Skeletal muscle tissue (tissue), 4 donors: Measurements from ENCODE around the gene RALA. TPM values are rescaled to one million over a fixed set of nuclear protein-coding genes. Genes with fewer than 3 reads are reported as not detected.
A peak's percentile ranks its signal among the peaks of the same experiment; 100 is the strongest.

ENCODE experiments used
- H3K27ac ChIP-seq: one replicate; pipeline ENCODE4 v1.7.0; 2013; ENCODE audit warnings: mild to moderate bottlenecking, low read depth, low read length, inconsistent platforms
- H3K27me3 ChIP-seq, 3 donors: one replicate each; pipeline ENCODE4 v1.7.0; 2013; ENCODE audit warnings: low read length in 3 of 3; ENCODE audit not compliant: control insufficient read depth in 3 of 3, insufficient read depth in 3 of 3
- H3K36me3 ChIP-seq, 3 donors: one replicate each; pipeline ENCODE4 v1.7.0; 2013; ENCODE audit warnings: low read length in 3 of 3; ENCODE audit not compliant: control insufficient read depth in 3 of 3, insufficient read depth in 3 of 3
- H3K4me1 ChIP-seq, 3 donors: one replicate each; pipeline ENCODE4 v1.7.0; 2013; ENCODE audit warnings: low read length in 3 of 3, mild to moderate bottlenecking in 3 of 3; ENCODE audit not compliant: control insufficient read depth in 3 of 3, insufficient read depth in 3 of 3
- H3K4me3 ChIP-seq, 3 donors: one replicate each; pipeline ENCODE4 v1.7.0; 2013; ENCODE audit warnings: low read length in 3 of 3
- H3K9ac ChIP-seq, 3 donors: one replicate each; pipeline ENCODE4 v1.7.0; 2013; ENCODE audit warnings: low read length in 3 of 3, mild to moderate bottlenecking in 3 of 3, moderate library complexity in 2 of 3, low read depth in 1 of 3
- H3K9me3 ChIP-seq, 3 donors: one replicate each; pipeline ENCODE4 v1.7.0; 2013; ENCODE audit warnings: low read length in 3 of 3; ENCODE audit not compliant: control insufficient read depth in 3 of 3
- total RNA-seq: library from RNA; depleted of rRNA; stranded (reverse); fragments of >200 nt; gene quantifications from one replicate; pipeline ENCODE4 v1.2.3, GENCODE V29; 2014
- donor health status: Osteomylitis.

The RALA gene
- total RNA-seq, 1 donor from 2014 or later: 11.5 TPM

DNA sequence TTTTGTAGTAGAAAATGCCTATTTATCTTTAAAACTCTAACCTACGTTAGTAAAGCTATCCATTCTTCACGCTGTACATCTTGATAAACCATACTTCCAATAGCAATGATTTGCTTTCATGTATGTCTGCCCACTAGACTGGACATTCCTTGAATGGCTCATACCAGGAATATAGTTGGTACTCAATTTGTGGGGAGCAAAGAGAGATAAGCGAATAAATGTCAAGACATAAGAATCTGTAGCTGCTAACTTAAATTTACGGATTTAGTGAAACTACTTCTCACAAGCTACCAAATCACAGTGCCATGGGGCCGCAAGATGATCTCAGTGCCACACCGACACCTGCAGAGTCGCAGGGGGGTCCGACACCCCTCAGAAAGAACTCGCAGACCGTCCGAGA, 763 bp upstream of the RALA start:
- H3K9ac ChIP-seq: peak overlapping the region; percentile 89 to 95 (median 92)
- no peaks in the 10 kb centered on the region for H3K27me3 ChIP-seq
- H3K36me3 ChIP-seq: no peaks in the 10 kb centered on the region
- no peaks in the 10 kb centered on the region for H3K9me3 ChIP-seq
- peak overlapping the region; percentile 84 to 86 (median 85) for H3K4me3 ChIP-seq
- H3K4me1 ChIP-seq: peaks cover 25 to 30% (median 26%) of the 10 kb centered on the region in 3 donors
- H3K27ac ChIP-seq: peak overlapping the region; percentile 94

DNA sequence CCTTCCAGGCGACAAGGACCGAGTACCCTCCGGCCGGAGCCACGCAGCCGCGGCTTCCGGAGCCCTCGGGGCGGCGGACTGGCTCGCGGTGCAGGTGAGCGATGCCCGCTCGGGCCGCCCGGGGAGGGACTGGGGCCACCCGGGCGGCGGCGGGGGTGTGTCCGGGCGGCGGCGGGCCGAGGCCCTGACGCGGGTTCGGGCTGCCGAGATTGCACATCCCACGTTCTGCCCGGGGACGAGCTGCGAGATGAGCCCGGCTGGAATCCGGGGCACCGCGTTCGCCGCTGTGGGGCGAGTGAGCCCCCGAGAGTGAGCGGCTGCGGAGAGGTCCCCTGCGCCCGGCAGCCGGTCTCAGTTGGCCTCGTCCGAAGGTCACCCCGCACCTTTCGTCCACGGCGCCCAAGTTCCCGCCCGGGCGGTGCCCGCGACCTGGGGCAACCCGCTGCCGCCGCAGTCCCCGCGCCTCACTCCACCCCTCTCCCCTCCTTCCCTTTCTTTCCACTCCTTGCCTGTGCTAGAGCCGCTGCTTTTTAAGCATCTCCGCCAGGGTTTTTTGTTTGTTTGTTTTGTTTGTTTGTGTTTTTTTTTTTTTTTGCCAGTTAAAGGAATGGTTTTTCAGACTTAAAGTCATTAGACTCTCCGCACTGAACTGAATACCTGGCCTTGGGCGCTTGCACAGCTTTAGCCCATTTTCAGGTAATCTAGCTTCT, 515 bp downstream of the RALA start:
- no peaks in the 10 kb centered on the region for H3K27me3 ChIP-seq
- peak overlapping the region; percentile 84 to 89 (median 85) for H3K4me3 ChIP-seq
- no peaks in the 10 kb centered on the region for H3K36me3 ChIP-seq
- no peaks in the 10 kb centered on the region for H3K9me3 ChIP-seq
- peaks cover 25 to 30% (median 26%) of the 10 kb centered on the region in 3 donors for H3K4me1 ChIP-seq
- H3K9ac ChIP-seq: peak overlapping the region; percentile 89 to 95 (median 92)
- H3K27ac ChIP-seq: peak overlapping the region; percentile 94

DNA sequence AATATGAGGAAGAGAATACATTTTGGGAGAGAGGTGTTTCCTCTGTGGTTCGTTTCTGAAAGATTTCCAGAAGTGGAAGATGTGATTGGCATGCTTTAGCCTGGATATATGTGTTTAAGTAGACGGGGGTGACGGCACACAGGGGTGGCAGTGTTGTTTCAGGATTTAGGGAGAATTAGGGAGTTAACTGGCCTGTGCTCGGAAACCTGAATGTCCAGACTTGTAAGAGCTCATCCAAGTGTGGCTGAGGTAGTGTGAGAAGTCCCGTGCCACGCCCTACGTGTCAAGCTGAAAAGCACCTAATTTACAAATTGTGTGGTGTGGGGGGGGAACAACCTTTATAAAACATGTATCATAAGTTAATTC, 1.1 kb downstream of the RALA start:
- H3K9ac ChIP-seq: peak overlapping the region; percentile 89 to 95 (median 92)
- no peaks in the 10 kb centered on the region for H3K36me3 ChIP-seq
- peak overlapping the region; percentile 84 to 89 (median 85) for H3K4me3 ChIP-seq
- peak overlapping the region; percentile 94 for H3K27ac ChIP-seq
- peaks cover 25 to 30% (median 26%) of the 10 kb centered on the region in 3 donors for H3K4me1 ChIP-seq
- H3K9me3 ChIP-seq: no peaks in the 10 kb centered on the region
- no peaks in the 10 kb centered on the region for H3K27me3 ChIP-seq

DNA sequence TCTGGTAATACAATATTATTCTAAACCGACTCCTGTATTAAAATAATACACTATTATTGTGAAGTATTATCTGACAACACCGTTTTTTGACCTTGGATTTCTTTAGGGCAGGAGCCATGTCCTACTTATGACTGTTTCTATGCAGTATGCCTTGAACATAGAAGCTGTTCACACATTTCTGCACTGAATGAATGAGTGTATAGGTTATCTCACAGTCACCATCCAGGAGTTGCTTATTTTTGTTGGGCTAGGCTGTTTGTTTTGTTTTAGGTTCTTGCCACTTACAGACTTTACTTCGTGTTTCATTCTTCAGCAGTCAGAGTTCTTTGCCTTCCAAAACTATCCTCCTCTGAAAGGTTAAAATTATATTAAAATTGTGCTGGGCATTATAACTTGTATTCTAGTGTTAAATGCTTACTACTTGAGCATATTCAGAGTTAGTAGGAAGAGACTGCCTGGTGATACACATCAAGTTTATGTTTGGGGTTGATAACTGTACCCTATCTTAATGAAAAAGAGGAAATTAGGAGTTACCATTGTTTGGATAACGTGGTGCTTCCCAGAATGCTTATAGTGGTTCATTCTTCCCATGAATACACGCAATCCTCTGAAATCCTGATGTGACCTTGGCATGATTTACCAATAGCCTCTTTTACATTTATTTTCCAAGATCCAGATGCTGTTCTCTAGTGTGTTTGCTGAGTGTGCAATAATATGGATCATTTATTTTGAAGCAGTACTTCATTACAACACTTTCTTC, 1.7 kb downstream of the RALA start:
- Histone ChIP-seq H3K4me3 (peak overlapping the region; percentile 13 to 89 (median 85)), H3K4me1 (peaks cover 25 to 30% (median 26%) of the 10 kb centered on the region in 3 donors), H3K9ac (peak overlapping the region in 2 of 3 donors; percentile 11 to 47), H3K36me3 (no peaks in the 10 kb centered on the region), H3K27ac (no peak overlapping the region), H3K9me3 (no peaks in the 10 kb centered on the region), H3K27me3 (no peaks in the 10 kb centered on the region)

DNA sequence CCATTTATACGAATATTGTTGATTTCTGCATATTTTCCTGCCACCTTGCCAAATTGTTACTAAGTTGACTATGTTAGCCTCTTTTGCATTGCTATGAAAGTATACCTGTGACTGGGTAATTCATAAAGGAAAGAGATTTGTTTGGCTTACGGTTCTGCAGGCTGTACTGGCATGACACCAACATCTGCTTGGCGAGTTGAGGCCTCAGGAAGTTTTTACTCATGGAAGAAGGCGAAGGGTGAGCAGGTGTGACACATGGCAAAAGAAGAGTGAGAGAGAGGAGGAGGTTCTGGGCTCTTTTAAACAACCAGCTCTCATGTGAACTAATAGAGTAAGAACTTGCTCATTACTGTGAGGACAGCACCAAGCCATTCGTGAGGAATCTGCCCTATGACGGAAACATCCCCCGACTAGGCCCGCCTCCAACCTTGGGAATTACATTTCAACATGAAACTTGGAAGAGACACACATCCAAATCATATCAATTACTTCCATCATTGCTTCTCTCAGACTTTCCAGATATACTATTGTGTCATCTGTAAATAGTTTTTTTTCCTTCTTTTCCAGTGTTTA, 8.4 kb downstream of the RALA start:
- Histone ChIP-seq H3K4me3 (no peak overlapping the region), H3K27me3 (no peaks in the 10 kb centered on the region), H3K27ac (no peak overlapping the region), H3K9ac (no peak overlapping the region), H3K4me1 (peaks cover 22 to 30% (median 23%) of the 10 kb centered on the region in 3 donors), H3K9me3 (no peaks in the 10 kb centered on the region), H3K36me3 (peaks cover 0 to 5% (median 0%) of the 10 kb centered on the region in 3 donors)

DNA sequence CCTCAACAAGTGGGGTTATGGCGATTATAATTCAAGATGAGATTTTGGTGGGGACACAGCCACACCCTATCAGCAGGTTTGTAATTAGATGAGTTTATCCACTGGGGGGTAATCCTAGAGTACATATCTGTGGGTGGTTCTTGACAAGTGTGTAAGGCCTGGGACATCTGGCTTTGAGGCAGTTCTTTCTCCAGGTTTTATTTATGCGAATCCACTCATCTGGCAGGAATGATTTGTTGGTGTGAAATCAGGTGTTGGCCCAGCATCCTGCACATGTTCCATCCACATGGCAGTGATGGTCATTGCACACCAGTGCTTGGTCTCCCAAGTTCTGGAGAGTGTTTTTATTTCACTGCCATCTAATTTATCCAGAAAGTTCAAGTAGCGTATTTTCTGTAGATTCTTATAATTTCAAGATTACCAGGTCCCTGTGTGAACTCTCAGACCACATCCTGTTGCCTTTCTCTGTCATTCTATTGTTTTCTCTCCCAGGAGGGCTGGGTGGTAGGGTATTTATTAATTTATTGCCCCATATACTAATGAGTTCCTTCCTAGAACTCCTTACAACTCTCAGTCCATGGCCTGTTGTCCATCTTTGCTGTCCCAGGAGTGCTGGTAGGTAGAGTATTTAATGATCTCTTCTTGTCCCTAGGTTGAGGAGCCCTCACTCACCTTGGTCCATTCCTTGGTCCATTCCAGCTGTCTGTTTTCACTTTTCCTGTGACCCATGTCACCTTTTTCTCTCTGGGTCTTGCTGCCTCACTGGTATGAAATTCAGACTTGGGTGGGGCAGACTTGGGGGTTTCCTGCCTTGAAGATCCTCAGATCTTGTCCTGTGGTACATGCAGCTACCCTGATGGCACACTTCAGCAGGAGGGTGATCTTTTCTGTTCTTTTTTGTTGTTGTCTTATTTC, 10.4 kb downstream of the RALA start:
- Histone ChIP-seq H3K36me3 (peaks cover 0 to 5% (median 0%) of the 10 kb centered on the region in 3 donors), H3K9ac (no peak overlapping the region), H3K9me3 (no peaks in the 10 kb centered on the region), H3K27ac (no peak overlapping the region), H3K4me1 (peaks cover 21 to 30% (median 23%) of the 10 kb centered on the region in 3 donors), H3K27me3 (no peaks in the 10 kb centered on the region), H3K4me3 (no peak overlapping the region)

DNA sequence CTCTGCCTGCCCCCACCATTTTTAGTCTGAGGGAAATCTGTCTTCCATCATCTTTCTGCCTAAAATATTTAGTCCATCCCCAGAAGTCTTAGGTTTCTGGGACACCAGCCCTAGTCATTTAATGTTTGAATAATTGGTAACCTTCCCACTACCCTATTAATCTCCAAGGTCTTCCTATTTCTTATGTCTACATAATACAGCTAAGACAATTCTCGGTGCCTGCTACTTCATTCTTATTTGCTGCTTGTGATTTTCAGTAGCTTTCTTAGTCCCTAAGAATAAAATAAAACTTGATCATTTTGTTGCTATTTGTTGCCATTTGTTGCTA, 11.1 kb downstream of the RALA start:
- no peaks in the 10 kb centered on the region for H3K9me3 ChIP-seq
- H3K36me3 ChIP-seq: peaks cover 0 to 5% (median 0%) of the 10 kb centered on the region in 3 donors
- H3K27me3 ChIP-seq: no peaks in the 10 kb centered on the region
- H3K4me1 ChIP-seq: peaks cover 21 to 30% (median 23%) of the 10 kb centered on the region in 3 donors
- H3K4me3 ChIP-seq: no peak overlapping the region
- no peak overlapping the region for H3K27ac ChIP-seq
- H3K9ac ChIP-seq: no peak overlapping the region

DNA sequence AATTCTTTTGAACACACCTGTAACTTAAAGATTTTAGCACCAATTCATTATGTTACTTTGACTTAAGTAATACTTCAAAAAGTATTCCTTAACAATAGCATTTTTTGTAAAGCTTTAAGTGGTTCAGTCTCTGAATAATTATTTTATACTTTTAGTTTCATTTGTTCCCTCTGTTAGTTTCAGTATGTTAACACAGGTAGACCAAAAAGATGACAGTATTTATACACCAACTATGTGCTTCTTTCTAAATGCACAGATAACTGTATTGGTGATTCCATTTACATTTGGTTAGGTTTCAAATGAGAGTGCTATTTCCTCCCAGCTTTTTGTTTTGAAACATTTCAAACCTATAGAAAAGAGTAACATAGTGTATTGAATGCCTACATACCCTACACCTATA, 14.0 kb downstream of the RALA start:
- H3K36me3 ChIP-seq: peaks cover 0 to 5% (median 0%) of the 10 kb centered on the region in 3 donors
- no peak overlapping the region for H3K27ac ChIP-seq
- no peak overlapping the region for H3K9ac ChIP-seq
- no peaks in the 10 kb centered on the region for H3K9me3 ChIP-seq
- no peaks in the 10 kb centered on the region for H3K27me3 ChIP-seq
- no peak overlapping the region for H3K4me3 ChIP-seq
- H3K4me1 ChIP-seq: peaks cover 14 to 23% (median 21%) of the 10 kb centered on the region in 3 donors

DNA sequence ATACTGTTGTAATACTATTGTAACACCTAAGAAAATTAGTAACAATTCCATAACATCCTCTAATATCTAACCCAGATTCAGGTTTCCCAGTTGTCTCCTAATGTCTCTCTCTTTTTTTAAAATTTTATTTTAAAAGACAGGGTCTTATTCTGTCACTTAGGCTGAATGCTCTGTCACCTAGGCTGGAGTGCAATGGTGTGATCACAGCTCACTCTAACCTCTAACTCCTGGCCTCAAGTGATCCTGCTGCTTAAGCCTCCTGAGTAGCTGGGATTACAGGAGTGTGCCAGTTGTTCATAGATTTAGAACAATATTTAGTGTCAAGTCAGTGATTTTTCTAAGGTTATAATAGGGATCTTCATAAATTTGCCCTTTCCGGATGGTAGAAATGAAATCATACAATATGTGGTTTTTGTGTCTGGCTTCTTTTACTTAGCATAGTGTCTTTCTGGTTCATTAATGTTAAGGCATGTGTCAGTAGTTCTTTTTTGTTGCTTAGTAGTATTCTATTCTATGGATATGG, 14.7 kb downstream of the RALA start:
- Histone ChIP-seq H3K9me3 (no peaks in the 10 kb centered on the region), H3K4me3 (no peak overlapping the region), H3K27ac (no peak overlapping the region), H3K4me1 (peaks cover 11 to 17% (median 16%) of the 10 kb centered on the region in 3 donors), H3K9ac (no peak overlapping the region), H3K36me3 (peaks cover 0 to 5% (median 0%) of the 10 kb centered on the region in 3 donors), H3K27me3 (no peaks in the 10 kb centered on the region)
